HG02642 (cell line): Measurements from ENCODE around the gene NFIA.
A peak's percentile ranks its signal among the peaks of the same experiment; 100 is the strongest.

Source experiments
- ATAC-seq: cut with Tn5 transposase; IDR thresholded peaks from one replicate; pipeline ENCODE4 v1.9.1; 2021; ENCODE audit warnings: mild to moderate bottlenecking; ENCODE audit not compliant: unreplicated experiment, poor library complexity

The NFIA gene

DNA sequence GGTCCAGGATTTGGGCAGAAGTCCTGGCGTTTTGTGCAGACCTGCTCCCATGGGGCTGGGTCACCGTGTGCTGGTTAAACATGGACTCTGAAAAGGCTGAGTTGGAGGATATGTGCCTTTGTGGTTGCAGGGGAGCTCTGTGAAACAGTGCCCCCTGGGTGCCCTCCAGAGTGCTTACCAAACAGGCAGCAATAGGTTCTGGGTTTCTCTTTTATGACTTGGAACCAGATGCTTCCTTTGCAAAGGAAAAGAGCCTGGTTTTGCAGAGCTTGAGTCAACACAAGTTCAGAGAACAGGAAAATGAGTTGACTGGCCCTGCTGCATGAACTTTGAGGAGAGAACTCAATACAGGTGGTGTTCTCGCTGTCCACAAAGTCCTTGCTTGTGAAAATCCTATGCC, 353.7 kb downstream of the NFIA start:
- ATAC-seq: no peak

DNA sequence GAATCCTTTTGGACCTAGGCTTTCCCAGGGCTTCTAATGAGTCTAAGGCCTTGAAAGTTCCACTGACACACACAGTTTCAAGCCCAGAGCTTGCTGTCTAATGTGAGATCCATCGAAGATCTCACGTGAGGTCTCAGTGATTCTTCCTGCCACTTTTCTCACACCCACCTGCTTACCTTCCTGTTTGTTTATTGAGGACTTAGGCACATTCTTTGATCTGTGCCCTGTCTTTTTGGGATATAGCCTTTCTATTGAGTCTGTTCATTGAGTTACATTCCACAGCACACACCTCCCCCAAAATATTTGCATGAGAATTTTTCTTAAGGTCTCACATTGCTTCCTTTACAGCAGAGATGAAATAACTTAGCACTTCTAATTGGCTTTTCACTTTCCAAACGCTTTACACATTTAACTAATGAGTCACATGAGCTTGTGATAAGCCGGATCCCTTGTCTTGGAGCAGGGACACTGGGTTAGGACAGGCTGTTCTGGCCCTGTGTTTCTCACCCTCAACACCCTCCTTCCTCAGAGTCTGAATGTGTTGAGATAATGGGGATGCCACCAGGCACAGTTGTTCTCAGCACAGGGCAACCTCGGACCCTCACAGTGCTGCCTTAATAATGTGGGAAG, 354.2 kb downstream of the NFIA start:
- ATAC-seq: no peak

DNA sequence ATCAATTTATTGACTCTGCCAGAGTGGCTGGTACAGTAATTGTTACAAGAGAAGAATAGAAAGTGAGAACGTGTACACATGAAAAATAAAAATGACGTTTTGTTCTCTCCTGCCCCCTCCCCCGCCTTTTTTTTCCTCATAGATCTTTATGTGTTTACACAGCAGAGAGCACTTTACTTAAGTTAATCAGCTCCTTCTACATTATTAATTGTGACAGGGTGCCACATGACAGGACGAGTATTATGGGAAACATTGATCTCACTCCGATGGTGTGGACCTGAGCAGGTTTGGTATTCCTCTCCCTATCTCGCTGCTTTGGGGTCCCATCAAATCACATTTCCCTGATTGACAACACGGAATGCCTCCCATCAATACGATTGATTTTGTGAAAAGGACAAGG, 356.9 kb downstream of the NFIA start:
- ATAC-seq: no peak

DNA sequence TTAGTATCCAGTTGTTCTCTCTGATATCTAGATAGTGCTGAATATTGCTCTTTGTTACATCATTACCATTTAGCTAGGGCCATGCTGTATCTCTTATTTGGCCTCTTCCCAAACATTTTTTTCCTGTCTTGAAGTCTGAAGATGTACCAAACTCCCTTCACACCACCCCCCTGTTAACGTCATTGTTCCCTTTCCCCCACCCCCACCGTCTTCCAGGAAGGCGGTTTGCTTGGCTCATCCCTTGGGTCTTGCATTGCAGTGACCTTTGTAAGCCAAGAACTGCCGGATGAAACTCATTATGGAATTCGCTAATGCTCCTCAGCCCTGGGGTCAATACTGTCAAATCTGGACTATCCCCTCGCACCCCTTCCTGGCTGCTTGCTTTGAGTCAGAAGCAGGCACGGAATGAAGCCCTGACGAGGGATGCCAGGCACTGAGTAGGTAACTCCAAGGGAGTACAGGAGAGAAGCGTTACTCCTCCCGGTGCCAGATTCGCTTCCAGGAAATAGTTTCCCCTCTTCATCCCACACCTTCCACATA, 359.4 kb downstream of the NFIA start:
- no peak for ATAC-seq

DNA sequence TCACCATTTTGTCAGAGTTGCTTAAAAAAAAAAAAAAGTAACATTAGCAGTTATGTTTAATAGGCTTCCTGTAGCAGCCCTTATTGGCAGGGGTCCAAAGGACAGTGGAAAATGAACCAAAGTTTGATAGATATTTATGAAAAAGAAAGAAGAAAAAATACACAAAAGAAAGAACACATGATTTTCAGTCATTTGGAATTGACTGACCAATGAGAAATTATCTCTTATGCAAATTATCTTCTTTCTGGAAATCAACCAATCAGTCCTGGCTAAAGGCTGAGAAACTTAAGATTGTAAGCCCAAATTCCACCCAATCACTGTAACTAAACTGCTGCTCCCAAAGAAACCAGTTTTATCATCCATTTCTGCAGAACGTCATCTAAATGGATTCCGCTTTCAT, 360.2 kb downstream of the NFIA start:
- no peak for ATAC-seq

DNA sequence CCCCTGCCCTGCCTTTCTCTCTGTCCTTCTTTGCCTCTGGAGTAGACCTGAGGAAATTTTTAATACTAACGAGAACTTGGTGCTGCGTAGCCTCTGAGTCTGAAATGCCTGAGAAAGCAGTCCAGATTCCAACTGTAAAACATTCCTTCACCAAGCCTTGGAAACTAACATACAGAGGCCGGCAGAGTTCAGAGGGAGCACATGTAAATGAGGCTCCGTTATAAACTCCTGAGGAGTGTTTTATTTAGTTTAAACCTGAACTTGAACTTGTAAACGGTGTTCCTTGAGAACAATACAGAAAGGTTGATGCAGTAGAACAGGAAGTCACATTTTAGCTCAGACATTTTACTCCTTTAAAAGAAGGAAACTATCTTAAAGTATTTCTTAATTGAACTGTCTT, 361.9 kb downstream of the NFIA start:
- ATAC-seq: no peak

DNA sequence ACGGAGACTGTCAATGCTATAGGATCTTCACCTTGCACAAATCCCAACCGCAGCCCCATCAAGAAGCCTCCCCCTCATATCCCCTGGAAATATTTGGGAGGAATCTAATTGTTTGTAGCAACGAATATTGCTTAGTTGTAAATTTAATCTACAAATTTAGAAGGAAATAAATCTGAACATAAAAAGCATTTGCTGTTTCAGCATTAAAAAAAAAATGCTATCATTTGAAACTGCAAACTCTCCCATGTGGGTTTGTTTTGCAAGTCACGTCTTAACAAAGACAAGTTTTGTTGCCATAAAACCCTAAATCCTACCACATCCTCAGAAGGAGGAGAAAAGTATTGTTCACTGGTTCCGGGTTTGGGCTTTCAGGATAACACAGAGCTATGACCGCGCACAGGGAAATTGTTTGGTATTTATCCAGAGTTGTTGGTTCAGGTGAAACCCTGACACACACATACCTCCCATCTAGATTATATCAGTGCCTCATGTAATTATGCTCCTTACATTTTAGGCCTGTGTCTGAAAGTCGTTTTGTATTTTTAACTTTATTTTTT, 363.0 kb downstream of the NFIA start:
- no peak for ATAC-seq

DNA sequence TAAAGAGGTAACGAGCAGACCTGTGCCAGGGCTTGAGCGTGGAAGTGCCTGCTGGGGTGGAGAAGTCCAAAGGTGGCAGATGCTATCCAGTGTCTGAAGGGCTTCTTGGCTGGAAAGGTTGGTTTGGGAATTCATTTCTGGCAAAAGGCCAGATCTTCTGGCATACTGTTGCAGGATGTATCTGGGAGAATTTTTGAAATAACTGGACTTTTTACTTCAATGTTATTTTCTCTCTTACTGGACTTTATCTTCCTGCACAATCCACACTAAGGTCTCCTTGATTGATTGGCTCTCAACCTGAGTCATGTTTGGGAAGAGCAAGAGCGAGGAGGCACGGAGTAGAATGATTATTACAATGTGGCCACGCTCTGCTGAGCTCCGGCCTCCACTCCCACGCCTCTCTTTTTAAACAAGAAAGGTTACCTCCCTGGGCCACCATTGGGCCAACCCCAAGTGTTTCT, 364.2 kb downstream of the NFIA start:
- ATAC-seq: no peak

DNA sequence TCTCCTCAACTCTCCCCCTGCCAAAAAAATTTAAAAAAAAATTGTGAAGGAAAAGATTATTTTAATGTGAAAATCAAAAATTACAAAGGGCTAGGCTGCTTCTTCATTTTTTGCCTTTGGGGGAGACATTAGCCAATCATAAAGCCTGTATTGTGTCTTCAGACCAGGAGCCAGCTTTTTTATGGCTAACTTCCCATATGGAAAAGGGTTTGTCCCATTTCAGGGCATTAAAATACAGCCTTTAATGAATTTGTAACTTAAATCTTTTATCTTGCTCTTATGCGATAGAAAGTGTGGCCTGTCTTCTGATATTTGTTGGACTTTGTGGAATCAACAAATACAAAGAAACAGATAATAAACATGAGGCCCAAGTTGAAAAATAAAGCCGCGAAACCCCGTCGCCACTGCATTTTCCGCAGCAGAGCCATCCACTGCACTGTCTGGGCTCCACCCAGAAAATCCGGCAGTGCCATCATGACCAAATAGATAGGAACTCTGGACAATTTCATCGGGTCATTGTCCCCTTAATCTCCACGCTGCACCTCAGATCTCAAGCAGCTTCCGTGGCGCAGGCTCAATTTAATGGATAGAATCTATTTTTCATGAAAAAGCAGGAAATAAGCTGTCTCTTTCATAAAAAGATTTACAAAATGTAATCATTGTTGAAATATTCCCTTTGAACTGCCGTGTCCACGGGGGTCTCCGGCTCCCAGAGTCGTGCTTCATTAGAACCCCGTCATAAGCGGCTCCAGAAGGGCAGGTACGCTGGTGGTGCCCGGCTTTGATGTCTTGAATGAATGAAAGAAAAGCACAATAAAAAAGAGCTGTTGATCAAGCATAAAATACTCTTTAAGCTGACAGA, 365.0 kb downstream of the NFIA start:
- no peak for ATAC-seq

DNA sequence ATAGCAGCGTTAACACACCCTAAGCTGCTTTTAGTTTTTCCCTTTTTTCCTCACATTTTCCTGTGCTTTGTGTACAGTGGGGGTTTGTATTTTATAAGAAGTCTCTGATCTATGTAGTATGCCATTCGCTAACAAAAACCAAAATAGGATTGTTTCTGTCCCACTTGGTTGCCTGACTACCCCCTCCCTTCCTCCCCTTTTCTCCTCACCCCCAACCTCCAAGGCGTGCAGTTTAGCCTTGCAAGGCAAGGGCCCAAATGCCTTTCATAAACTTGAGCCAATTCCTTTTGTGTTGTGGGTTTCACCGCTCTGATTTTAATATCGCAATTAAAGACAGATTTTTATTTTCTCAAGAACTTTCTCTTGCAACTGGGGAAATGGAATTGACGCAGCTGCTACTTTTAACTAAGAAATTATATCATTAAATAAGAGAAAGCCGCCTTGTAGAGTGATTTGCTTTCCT, 365.6 kb downstream of the NFIA start:
- no peak for ATAC-seq

DNA sequence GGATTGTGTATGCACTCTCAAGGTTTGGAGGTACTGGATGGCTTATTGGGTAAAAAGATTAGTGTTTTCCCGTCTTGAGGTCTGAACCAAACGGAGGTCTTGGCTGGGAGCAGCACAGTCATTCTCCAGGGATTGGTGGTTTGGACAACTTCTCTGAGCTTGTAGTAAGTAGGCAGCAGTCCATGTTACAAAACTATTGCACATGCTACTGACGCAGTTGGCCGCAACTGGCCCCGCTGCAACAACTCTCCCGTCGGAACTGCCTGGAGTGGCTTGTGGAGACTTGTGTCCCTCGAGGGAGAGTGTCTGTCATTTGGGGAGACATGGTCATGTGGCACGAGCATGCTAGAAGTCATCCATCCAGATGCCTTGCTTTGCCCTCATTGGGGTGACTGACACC, 366.6 kb downstream of the NFIA start:
- ATAC-seq: no peak

DNA sequence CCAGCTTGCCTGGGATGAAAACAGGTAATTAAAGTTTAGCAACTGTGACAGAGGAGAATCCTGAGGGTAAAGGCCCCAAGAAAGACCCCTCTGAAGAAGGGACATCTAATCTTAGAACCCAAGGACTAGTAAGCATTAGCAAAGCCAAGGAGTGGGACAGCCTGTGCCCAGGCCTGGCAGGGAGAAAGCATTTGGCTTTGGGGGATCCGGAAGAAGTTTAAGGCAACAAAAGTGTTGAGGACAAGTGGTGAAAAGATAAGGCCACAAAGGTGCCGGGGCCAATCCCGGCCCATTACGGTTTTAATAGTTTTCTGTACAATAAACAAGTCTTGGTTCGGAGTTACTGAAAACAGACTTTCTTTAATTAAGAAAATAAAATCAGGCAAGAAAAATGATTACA, 367.0 kb downstream of the NFIA start:
- ATAC-seq: no peak

DNA sequence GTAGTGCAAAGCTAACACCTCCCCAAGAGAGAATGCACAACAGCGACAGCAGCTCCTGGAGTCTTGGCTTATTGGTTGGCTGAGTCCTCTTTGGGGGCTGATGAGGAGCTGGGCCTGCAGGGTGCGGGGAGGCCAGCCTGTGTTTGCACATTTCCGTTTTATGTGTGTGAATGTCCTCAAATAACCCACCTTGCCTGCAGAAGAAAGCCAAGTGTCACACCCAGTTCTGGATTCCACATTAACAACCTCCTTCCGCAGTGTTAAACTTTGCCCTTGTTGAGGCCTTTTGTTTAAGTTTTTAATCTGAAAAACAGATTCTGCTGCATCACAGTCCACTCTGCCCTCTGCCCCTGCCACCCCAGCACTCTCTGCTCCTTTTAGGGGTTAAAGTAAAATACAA, 368.1 kb downstream of the NFIA start:
- no peak for ATAC-seq

DNA sequence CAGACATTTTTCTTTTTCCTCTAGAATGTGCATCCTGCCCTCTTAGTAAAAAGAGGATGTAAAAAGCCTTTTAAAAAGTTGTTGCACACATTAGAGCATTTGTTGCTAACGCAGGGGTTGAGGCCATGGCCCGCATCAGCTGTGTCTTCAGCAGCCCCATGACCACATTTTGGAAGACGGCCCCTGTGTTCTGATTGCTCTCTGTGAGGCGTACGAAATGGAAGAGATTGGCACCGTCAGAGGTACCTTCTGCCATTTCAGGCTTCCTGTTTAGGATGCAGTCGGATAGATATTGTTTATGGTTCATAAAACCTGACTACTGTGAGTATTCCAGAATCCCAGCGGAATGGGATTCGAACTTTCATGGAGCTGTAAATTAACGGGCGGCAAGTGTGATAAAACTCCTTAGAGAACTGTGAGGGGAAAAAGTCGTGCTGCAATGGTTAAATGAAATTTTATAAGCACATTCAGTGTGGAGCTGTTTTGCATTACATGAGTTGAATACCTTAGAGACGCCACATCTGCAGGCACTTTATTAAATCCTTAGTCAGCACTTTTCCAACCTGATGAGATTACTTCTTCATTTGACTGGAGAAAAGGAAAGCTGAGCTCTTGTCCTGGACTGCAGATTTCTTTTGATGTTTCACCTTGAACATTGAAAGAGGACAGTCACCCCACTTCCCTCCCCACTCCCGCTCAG, 368.7 kb downstream of the NFIA start:
- ATAC-seq: no peak

DNA sequence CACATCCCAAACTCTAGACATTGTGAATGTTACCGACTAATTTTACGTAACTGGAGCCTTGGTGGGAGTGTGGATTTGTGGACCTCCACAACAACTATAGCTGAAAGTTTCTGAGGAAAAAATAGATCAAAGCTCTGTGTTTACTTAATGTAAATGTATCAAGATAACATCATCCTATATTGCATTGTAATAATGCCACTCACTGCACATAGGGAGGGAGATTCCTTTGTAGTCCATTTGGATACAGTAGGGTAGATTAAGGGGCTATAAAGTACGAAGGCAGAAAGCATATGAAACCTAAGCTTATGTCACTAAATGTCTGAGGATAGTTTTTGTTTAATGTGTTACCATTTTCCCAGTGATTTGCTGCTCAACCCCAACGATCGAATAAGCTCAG, 369.2 kb downstream of the NFIA start:
- ATAC-seq: no peak

DNA sequence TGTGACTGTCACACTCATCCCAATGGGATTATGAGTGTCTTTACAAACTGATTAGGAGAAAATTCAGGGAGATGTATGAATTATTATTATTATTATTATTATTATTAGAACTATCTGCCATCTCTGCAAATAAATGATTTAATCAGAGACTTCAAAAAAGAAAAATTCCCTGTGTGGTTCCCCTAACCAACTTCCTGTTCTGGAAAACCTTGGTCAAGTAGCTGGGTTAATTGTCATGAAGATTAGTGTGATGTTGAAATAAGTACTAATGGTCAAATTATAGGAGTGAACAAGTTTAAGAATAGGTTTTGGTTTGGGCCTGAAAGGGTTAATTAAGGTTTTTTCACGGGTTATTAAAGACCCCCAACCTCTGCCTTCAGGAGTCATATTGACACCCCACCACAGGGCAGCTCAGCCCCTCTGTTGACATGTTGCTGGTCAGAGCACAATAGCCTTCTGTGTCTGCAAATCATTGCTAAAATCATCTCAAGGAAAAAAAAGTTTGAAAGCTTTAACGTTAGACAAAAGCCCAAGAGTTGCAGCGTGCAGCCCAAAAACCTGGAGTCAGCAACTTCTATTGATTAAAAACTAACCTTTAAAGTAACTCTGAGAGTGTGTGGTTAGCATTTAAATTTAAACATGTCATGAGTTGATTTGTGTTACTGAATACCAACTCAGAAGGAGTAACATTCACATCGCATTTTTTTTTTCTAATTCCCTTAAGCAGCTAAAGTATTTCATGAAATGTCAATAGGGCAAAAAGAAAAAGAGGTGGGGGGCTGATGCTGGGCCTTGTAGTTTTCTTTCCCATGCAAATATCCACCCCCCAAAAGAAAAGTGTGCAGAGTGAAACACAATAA, 370.0 kb downstream of the NFIA start:
- ATAC-seq: no peak

DNA sequence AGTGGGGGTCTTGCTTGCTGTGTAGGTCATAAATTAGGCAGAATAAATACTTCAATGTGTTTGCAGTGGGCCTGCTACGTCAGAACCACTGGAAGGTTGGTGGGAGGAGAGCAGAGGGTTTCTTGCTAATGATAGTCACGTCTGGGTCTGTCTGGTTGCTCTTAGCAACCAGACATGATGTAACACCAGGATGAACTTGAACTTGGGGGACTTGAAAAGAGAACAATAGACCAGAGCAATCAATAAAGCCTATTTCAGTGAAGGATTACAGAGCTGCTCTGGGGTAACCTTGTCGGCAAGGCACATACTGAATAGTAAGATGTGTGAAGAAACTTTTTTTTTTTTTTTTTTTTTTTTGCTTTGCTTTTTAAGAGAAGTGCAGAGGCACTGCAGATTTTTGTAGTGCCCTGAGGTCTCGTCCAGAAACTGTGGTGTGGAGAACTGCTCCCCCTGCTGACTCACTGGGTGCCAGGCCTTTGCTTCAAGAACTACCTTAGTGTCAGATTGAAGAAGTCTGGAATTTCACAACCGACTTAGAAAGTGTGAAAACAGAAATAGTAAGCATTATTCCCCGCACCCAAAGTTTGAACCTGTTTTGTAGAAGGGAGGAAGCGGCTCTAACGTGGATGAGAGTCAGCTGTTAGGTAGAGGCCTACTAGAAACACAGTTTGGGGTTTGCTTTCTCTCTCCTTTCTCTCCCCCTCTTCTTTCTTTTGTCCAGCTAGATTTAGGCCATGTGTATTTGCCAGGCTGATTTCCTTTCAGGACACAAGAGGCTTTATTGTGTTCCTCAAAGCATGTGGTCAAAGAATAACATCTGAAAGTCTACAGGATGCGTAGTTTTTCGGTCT, 371.0 kb downstream of the NFIA start:
- ATAC-seq: peak; percentile 84

DNA sequence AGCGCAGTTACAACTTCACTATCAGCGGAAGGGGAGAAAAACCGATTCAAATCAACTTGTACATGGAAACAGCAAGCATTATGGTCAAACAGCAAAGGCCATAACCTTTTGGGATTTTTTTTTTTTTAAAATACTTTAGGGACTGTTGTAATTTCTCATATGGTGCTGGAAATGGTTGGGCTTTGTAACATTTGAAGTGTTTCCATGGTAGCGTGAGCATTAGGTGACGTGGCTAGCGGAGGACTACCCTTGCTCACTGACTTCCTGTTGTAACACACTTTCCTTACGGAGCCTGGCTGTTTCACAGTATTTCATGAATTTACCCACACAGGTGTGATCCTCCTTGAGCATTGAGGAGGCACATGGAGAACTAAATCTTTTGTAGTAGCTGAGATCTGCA, 373.0 kb downstream of the NFIA start:
- ATAC-seq: no peak

DNA sequence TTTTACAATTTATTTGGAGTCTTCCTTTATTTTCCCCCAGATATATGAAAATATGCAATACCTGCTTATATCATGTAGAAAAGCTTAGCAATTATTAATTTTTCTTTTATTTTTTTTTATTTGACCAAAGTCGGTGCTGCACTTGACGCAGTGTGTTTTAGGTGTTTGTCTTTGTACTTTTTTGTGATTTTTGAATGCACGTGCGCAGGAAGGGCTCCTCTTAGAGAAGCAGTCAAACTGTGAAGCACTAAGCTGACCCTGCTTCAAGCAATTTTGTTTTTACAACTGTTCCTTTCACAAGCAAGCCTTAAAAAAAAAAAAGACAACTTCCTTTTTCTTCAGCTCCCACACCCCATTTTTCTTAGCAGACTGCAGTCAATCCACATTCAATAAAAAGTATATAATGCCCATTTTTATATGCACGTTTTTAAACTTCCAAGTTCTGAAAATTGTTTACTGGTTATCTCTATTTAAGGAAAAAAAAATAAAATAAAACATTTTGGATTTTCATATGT, 375.2 kb downstream of the NFIA start:
- ATAC-seq: no peak
